GM23338 (cell line): Measurements from ENCODE around the gene MTCL1. TPM values are rescaled to one million over a fixed set of nuclear protein-coding genes. Genes with fewer than 3 reads are reported as not detected.

ENCODE experiments used
- ATAC-seq: fragments of 200-7000 bp; cut with Tn5 transposase; 3 replicates; pipeline ENCODE4 v1.9.1; 2020
- DNase-seq: peaks from one replicate; pipeline ENCODE4 v3.0.0-alpha.2; 2015; ENCODE audit warnings: low spot score
- H2AFZ ChIP-seq: fragments of 200-600 bp; sonication (generic); 2 replicates; pipeline ENCODE4 v1.8.0; 2016; ENCODE audit warnings: antibody characterized with exemption, mild to moderate bottlenecking, moderate library complexity
- H3F3A ChIP-seq: fragments of 200-600 bp; sonication (generic); replicated peaks from 2 replicates; pipeline ENCODE4 v1.8.0; 2017; ENCODE audit warnings: antibody characterized with exemption, mixed run types, low read depth
- H3K27ac ChIP-seq: fragments of 200-600 bp; sonication (generic); 2 replicates; pipeline ENCODE4 v1.6.1; 2016; ENCODE audit warnings: low read depth
- H3K27me3 ChIP-seq: fragments of 200-600 bp; sonication (generic); 2 replicates; pipeline ENCODE4 v1.8.0; 2016; ENCODE audit warnings: mild to moderate bottlenecking, mixed run types, moderate library complexity; ENCODE audit not compliant: insufficient read depth
- H3K36me3 ChIP-seq: fragments of 200-600 bp; sonication (generic); 2 replicates; pipeline ENCODE4 v1.8.0; 2016; ENCODE audit warnings: mild to moderate bottlenecking; ENCODE audit not compliant: insufficient read depth
- H3K4me1 ChIP-seq: fragments of 200-600 bp; sonication (generic); 2 replicates; pipeline ENCODE4 v1.8.0; 2016; ENCODE audit warnings: mild to moderate bottlenecking, moderate library complexity; ENCODE audit not compliant: insufficient read depth
- H3K4me2 ChIP-seq: fragments of 200-600 bp; sonication (generic); 2 replicates; pipeline ENCODE4 v1.7.1; 2017; ENCODE audit warnings: mixed run types
- H3K4me3 ChIP-seq: fragments of 200-600 bp; sonication (generic); 2 replicates; pipeline ENCODE4 v1.6.1; 2016; ENCODE audit warnings: mixed run types
- H3K79me2 ChIP-seq: fragments of 200-600 bp; sonication (generic); replicated peaks from 2 replicates; pipeline ENCODE4 v1.8.0; 2017; ENCODE audit warnings: mild to moderate bottlenecking; ENCODE audit not compliant: insufficient read depth
- H3K9me2 ChIP-seq: fragments of 200-600 bp; sonication (generic); 2 replicates; pipeline ENCODE4 v1.8.0; 2017; ENCODE audit not compliant: insufficient read depth
- H4K20me1 ChIP-seq: fragments of 200-600 bp; sonication (generic); replicated peaks from 2 replicates; pipeline ENCODE4 v1.8.0; 2017; ENCODE audit warnings: mild to moderate bottlenecking; ENCODE audit not compliant: insufficient read depth
- H3K27ac Mint-ChIP-seq: 2 replicates; pipeline ENCODE4 v1.8.0; 2020; ENCODE audit warnings: inconsistent platforms, mild to moderate bottlenecking, moderate library complexity, mixed read lengths
- H3K27me3 Mint-ChIP-seq: 3 replicates; pipeline ENCODE4 v1.8.0; 2022; ENCODE audit warnings: low read depth, mild to moderate bottlenecking, moderate library complexity, mixed read lengths, inconsistent platforms; ENCODE audit not compliant: insufficient read depth, poor library complexity
- H3K36me3 Mint-ChIP-seq: 3 replicates; pipeline ENCODE4 v1.8.0; 2021; ENCODE audit warnings: low read depth, mild to moderate bottlenecking, inconsistent platforms, moderate library complexity, mixed read lengths
- H3K4me1 Mint-ChIP-seq: 3 replicates; pipeline ENCODE4 v1.8.0; 2020; ENCODE audit warnings: mild to moderate bottlenecking, inconsistent platforms, mixed read lengths
- H3K4me3 Mint-ChIP-seq: 3 replicates; pipeline ENCODE4 v1.8.0; 2021; ENCODE audit warnings: moderate library complexity, mild to moderate bottlenecking, inconsistent platforms, mixed read lengths
- H3K9me3 Mint-ChIP-seq: 3 replicates; pipeline ENCODE4 v1.8.0; 2020; ENCODE audit warnings: moderate library complexity, mild to moderate bottlenecking, inconsistent platforms, mixed read lengths
- EZH2 ChIP-seq: fragments of 200-600 bp; sonication (generic); IDR thresholded peaks from one replicate; pipeline ENCODE4 v1.8.0; 2017; ENCODE audit warnings: antibody characterized with exemption, mild to moderate bottlenecking, low read depth; ENCODE audit not compliant: unreplicated experiment
- EZH2phosphoT487 ChIP-seq: fragments of 200-600 bp; sonication (generic); IDR thresholded peaks from one replicate; pipeline ENCODE4 v1.8.1; 2018; ENCODE audit warnings: antibody characterized with exemption; ENCODE audit not compliant: unreplicated experiment
- polyA plus RNA-seq: library from polyadenylated mRNA; unstranded; fragments of >200 nt; fragmentation: Nextera tagmentation; extraction: Ambion mirVana; gene quantifications from 2 replicates; pipeline ENCODE4 v1.2.1, GENCODE V29; 2016
- total RNA-seq: library from RNA; depleted of rRNA; stranded (reverse); fragments of >200 nt; shearing (Covaris generic); gene quantifications from 2 replicates; pipeline ENCODE4 v1.2.3, GENCODE V29; 2014
- TF ChIP-seq, protein P1 (sequence below): fragments of 250-450 bp; sonication (Bioruptor Pico); IDR thresholded peaks from 2 replicates; pipeline ENCODE4 v1.5.0; 2020; ENCODE audit warnings: mild to moderate bottlenecking, moderate library complexity
- TF ChIP-seq, protein P2 (sequence below): IDR thresholded peaks from one replicate; pipeline ENCODE4 v1.6.1; 2018; ENCODE audit warnings: antibody characterized with exemption; ENCODE audit not compliant: unreplicated experiment

Gene MTCL1
- total and polyA plus RNA-seq, 2 experiments from 2014 or later: 14.4 to 45.0 TPM

DNA sequence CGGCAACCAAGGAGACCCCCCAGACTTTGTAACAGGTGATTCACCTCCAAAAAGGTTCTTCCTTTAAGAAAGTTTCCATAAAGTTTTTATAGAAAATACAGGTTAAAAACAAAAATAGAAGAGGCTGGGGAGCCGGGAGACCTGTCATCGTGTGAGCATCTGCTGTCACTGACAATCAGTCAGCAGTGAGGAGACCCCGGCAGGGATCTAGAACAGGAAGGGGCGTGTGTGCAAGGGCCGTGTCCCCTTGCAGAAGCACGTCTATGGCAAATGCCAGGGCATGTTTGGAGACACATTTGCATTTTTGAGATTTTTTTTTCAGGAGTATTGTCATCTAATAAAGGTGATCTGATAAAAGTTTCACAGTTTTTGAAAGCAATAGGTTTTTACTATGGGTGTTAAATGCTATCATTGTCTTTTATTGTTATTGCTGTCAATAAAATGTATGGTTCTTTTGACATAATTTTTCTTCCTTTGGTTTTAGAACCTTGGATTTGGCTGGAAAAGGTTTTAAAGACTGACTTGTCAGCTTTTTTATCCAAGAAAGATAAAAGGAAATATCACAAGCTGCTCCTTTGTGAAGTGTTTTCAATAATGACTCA lies 52.1 kb downstream of the MTCL1 start (continued):
- TF ChIP-seq, protein P1, sequence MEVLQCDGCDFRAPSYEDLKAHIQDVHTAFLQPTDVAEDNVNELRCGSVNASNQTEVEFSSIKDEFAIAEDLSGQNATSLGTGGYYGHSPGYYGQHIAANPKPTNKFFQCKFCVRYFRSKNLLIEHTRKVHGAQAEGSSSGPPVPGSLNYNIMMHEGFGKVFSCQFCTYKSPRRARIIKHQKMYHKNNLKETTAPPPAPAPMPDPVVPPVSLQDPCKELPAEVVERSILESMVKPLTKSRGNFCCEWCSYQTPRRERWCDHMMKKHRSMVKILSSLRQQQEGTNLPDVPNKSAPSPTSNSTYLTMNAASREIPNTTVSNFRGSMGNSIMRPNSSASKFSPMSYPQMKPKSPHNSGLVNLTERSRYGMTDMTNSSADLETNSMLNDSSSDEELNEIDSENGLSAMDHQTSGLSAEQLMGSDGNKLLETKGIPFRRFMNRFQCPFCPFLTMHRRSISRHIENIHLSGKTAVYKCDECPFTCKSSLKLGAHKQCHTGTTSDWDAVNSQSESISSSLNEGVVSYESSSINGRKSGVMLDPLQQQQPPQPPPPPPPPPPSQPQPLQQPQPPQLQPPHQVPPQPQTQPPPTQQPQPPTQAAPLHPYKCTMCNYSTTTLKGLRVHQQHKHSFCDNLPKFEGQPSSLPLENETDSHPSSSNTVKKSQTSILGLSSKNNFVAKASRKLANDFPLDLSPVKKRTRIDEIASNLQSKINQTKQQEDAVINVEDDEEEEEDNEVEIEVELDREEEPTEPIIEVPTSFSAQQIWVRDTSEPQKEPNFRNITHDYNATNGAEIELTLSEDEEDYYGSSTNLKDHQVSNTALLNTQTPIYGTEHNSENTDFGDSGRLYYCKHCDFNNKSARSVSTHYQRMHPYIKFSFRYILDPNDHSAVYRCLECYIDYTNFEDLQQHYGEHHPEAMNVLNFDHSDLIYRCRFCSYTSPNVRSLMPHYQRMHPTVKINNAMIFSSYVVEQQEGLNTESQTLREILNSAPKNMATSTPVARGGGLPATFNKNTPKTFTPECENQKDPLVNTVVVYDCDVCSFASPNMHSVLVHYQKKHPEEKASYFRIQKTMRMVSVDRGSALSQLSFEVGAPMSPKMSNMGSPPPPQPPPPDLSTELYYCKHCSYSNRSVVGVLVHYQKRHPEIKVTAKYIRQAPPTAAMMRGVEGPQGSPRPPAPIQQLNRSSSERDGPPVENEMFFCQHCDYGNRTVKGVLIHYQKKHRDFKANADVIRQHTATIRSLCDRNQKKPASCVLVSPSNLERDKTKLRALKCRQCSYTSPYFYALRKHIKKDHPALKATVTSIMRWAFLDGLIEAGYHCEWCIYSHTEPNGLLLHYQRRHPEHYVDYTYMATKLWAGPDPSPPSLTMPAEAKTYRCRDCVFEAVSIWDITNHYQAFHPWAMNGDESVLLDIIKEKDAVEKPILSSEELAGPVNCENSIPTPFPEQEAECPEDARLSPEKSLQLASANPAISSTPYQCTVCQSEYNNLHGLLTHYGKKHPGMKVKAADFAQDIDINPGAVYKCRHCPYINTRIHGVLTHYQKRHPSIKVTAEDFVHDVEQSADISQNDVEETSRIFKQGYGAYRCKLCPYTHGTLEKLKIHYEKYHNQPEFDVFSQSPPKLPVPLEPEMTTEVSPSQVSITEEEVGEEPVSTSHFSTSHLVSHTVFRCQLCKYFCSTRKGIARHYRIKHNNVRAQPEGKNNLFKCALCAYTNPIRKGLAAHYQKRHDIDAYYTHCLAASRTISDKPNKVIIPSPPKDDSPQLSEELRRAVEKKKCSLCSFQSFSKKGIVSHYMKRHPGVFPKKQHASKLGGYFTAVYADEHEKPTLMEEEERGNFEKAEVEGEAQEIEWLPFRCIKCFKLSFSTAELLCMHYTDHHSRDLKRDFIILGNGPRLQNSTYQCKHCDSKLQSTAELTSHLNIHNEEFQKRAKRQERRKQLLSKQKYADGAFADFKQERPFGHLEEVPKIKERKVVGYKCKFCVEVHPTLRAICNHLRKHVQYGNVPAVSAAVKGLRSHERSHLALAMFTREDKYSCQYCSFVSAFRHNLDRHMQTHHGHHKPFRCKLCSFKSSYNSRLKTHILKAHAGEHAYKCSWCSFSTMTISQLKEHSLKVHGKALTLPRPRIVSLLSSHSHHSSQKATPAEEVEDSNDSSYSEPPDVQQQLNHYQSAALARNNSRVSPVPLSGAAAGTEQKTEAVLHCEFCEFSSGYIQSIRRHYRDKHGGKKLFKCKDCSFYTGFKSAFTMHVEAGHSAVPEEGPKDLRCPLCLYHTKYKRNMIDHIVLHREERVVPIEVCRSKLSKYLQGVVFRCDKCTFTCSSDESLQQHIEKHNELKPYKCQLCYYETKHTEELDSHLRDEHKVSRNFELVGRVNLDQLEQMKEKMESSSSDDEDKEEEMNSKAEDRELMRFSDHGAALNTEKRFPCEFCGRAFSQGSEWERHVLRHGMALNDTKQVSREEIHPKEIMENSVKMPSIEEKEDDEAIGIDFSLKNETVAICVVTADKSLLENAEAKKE: no peak
- no peak for TF ChIP-seq EZH2phosphoT487

DNA sequence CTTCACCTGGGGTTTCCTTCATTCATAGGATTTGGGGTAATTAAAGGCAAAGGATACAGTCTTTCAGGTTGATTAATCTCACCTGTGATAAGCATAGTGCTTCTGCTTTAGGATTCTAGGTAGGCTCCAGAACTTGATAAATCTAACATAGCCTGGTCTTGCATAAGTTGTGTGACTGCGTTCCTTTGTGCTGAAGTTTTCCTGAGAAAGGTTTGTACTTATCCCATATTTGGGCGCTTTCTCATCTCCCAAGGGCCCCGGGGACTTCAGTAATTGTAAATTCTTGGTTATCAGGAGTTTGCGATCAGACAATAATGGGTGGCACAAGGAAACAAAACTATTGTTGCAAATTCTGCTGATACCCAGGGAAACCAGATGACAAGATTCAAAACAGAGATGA lies 53.1 kb downstream of the MTCL1 start:
- Histone ChIP-seq H3K4me1 (no peaks in the 10 kb centered on the region; the same call in 1 of the 2 replicates), H3K79me2 (peaks cover 14% of the 10 kb centered on the region; the same call in 1 of the 2 replicates), H3K27ac (no peak overlapping the region), H3K9me2 (peaks cover 2% of the 10 kb centered on the region; the same call in 1 of the 2 replicates), H2AFZ (no peak overlapping the region), H3K36me3 (peaks cover 4% of the 10 kb centered on the region), H3K4me3 (no peak overlapping the region), H3F3A (no peaks in the 10 kb centered on the region), H3K4me2 (no peak overlapping the region), H3K27me3 (no peaks in the 10 kb centered on the region), H4K20me1 (no peaks in the 10 kb centered on the region)
- no peak for ATAC-seq
- no peak overlapping the region for H3K4me3 Mint-ChIP-seq
- peaks cover 51% of the 10 kb centered on the region for H3K36me3 Mint-ChIP-seq
- no peak overlapping the region for H3K27ac Mint-ChIP-seq
- no peak for DNase-seq
- H3K9me3 Mint-ChIP-seq: peaks cover 13% of the 10 kb centered on the region
- peaks cover 7% of the 10 kb centered on the region for H3K4me1 Mint-ChIP-seq
- H3K27me3 Mint-ChIP-seq: no peaks in the 10 kb centered on the region
- TF ChIP-seq, protein P1: no peak
- no peak for TF ChIP-seq EZH2
- TF ChIP-seq, protein P2, sequence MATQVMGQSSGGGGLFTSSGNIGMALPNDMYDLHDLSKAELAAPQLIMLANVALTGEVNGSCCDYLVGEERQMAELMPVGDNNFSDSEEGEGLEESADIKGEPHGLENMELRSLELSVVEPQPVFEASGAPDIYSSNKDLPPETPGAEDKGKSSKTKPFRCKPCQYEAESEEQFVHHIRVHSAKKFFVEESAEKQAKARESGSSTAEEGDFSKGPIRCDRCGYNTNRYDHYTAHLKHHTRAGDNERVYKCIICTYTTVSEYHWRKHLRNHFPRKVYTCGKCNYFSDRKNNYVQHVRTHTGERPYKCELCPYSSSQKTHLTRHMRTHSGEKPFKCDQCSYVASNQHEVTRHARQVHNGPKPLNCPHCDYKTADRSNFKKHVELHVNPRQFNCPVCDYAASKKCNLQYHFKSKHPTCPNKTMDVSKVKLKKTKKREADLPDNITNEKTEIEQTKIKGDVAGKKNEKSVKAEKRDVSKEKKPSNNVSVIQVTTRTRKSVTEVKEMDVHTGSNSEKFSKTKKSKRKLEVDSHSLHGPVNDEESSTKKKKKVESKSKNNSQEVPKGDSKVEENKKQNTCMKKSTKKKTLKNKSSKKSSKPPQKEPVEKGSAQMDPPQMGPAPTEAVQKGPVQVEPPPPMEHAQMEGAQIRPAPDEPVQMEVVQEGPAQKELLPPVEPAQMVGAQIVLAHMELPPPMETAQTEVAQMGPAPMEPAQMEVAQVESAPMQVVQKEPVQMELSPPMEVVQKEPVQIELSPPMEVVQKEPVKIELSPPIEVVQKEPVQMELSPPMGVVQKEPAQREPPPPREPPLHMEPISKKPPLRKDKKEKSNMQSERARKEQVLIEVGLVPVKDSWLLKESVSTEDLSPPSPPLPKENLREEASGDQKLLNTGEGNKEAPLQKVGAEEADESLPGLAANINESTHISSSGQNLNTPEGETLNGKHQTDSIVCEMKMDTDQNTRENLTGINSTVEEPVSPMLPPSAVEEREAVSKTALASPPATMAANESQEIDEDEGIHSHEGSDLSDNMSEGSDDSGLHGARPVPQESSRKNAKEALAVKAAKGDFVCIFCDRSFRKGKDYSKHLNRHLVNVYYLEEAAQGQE: no peak
